Right forelimb (tissue), 1 donor: ENCODE measurements around the gene SH2B3.

Experiments used
- DNase-seq: peaks from one replicate; pipeline ENCODE4 v3.0.0-alpha.2; 2018

The SH2B3 gene

GRCh38 chr12:111409780-111410430, 4.2 kb downstream of the SH2B3 start:
- DNase-seq: peak; percentile 63

- DNase-seq: no peak
Observed at GRCh38 chr12:111410431-111411184, 4.9 kb downstream of the SH2B3 start.

GRCh38 chr12:111411185-111411764, 5.6 kb downstream of the SH2B3 start:
- DNase-seq: no peak

GRCh38 chr12:111412007-111412829, 6.5 kb downstream of the SH2B3 start:
- DNase-seq: no peak

- DNase-seq: no peak
Observed at GRCh38 chr12:111412830-111413441, 7.2 kb downstream of the SH2B3 start.

GRCh38 chr12:111413442-111414086, 7.8 kb downstream of the SH2B3 start:
- no peak for DNase-seq

- DNase-seq: no peak
Observed at GRCh38 chr12:111414711-111415252, 9.1 kb downstream of the SH2B3 start.

- no peak for DNase-seq
Observed at GRCh38 chr12:111417290-111417689, 11.6 kb downstream of the SH2B3 start.

- DNase-seq: no peak
Observed at GRCh38 chr12:111417784-111418593, 12.3 kb downstream of the SH2B3 start.

GRCh38 chr12:111418594-111418880, 12.8 kb downstream of the SH2B3 start:
- DNase-seq: no peak

- DNase-seq: no peak
Observed at GRCh38 chr12:111419784-111420183, 14.1 kb downstream of the SH2B3 start.

- no peak for DNase-seq
Observed at GRCh38 chr12:111420494-111420893, 14.8 kb downstream of the SH2B3 start.

GRCh38 chr12:111424189-111424792, 18.6 kb downstream of the SH2B3 start:
- no peak for DNase-seq

GRCh38 chr12:111424793-111425251, 19.1 kb downstream of the SH2B3 start:
- no peak for DNase-seq

- no peak for DNase-seq
Observed at GRCh38 chr12:111425655-111426054, 19.9 kb downstream of the SH2B3 start.

GRCh38 chr12:111426344-111427185, 20.8 kb downstream of the SH2B3 start:
- DNase-seq: no peak

GRCh38 chr12:111427417-111428074, 21.8 kb downstream of the SH2B3 start:
- no peak for DNase-seq

GRCh38 chr12:111428081-111428727, 22.5 kb downstream of the SH2B3 start:
- DNase-seq: no peak

- no peak for DNase-seq
Observed at GRCh38 chr12:111428728-111429175, 23.0 kb downstream of the SH2B3 start.
